Esophagus muscularis mucosa (tissue), 4 donors: ENCODE data around the gene JAK2. TPM values are rescaled to one million over a fixed set of nuclear protein-coding genes. Genes with fewer than 3 reads are reported as not detected.

Experiments
- DNase-seq: peaks from one replicate; pipeline ENCODE4 v3.0.0-alpha.2; 2017; ENCODE audit errors: extremely low spot score
- H3K27ac ChIP-seq, 4 donors: fragments of 200-600 bp; sonication (generic); replicated peaks in 1 of 4; 1 replicate in 3 of 4; 2 replicates in 1 of 4; pipeline ENCODE4 v1.5.1; 2016 to 2019; ENCODE audit warnings: mild to moderate bottlenecking in 1 of 4
- H3K27me3 ChIP-seq, 4 donors: fragments of 200-600 bp; sonication (generic); one replicate each; pipeline versions ENCODE4 v1.5.1 to v1.6.0; 2016 to 2019
- H3K36me3 ChIP-seq, 4 donors: fragments of 200-600 bp; sonication (generic); one replicate each; pipeline ENCODE4 v1.5.1; 2016 to 2019
- H3K4me1 ChIP-seq, 4 donors: fragments of 200-600 bp; sonication (generic); one replicate each; pipeline ENCODE4 v1.5.1; 2016 to 2019
- H3K4me3 ChIP-seq, 4 donors: fragments of 200-600 bp; sonication (generic); 1 replicate in 2 of 4; 2 replicates in 2 of 4; pipeline ENCODE4 v1.5.1; 2016 to 2019; ENCODE audit warnings: mild to moderate bottlenecking in 4 of 4, moderate library complexity in 1 of 4
- H3K9me3 ChIP-seq, 4 donors: fragments of 200-600 bp; sonication (generic); 1 replicate in 3 of 4; 2 replicates in 1 of 4; pipeline ENCODE4 v1.5.1; 2016 to 2019
- CTCF ChIP-seq, 3 experiments: fragments of 200-600 bp in 2 of 3; fragments of 450-650 bp in 1 of 3; sonication (generic) in 2 of 3; IDR thresholded peaks; one replicate each; pipeline ENCODE4 v1.5.1; 2017 to 2019; ENCODE audit warnings: antibody characterized with exemption in 3 of 3, mild to moderate bottlenecking in 2 of 3, moderate library complexity in 1 of 3
- EP300 ChIP-seq: sonication (generic); formaldehyde crosslinking; IDR thresholded peaks from one replicate; pipeline ENCODE4 v1.6.1; 2017; ENCODE audit warnings: antibody characterized with exemption
- POLR2A ChIP-seq: fragments of 450-650 bp; IDR thresholded peaks from one replicate; pipeline ENCODE4 v1.6.1; 2017; ENCODE audit warnings: antibody characterized with exemption, moderate library complexity, mild to moderate bottlenecking, low read depth
- POLR2AphosphoS5 ChIP-seq, 2 donors: sonication (generic); formaldehyde crosslinking; IDR thresholded peaks; one replicate each; pipeline ENCODE4 v1.6.1; 2017; ENCODE audit warnings: antibody characterized with exemption in 2 of 2
- WGBS: methylation state at CpG from one replicate; pipeline ENCODE4 v1.1.5; 2018; 5-methylcytosine and 5-hydroxymethylcytosine counted together
- intact Hi-C: fragments of 100-400 bp; cut with DNase I; formaldehyde crosslinking; loops from one replicate; pipeline ENCODE4 v1.15.1; 2023
- total RNA-seq, 4 donors: library from RNA; depleted of rRNA; stranded (reverse); fragments of >200 nt; gene quantifications; one replicate each; pipeline versions ENCODE4 v1.1.0 to v1.2.1, GENCODE V29; 2016

Gene JAK2
- total RNA-seq, 4 donors from 2014 or later: 27.0 to 47.8 (median 35.1) TPM

- TF ChIP-seq EP300 (no peak), POLR2A (no peak), CTCF (IDR thresholded peaks at IDR 0.05) (no peak), POLR2AphosphoS5 (IDR thresholded peaks at IDR 0.05) (no peak)
- Histone ChIP-seq H3K36me3 (peaks cover 41 to 87% (median 70%) of the 10 kb centered on the region in 4 donors), H3K9me3 (no peaks in the 10 kb centered on the region), H3K27me3 (no peaks in the 10 kb centered on the region), H3K27ac (no peak overlapping the region), H3K4me1 (no peaks in the 10 kb centered on the region), H3K4me3 (no peak overlapping the region)
- WGBS: 92% methylated on average over 1 of the region's 1 CpG
- intact Hi-C loops: loop anchor here (10.0 kb wide), 1 partner anchor 88 kb away; the partner anchor contains the start of gene JAK2
- no peak for DNase-seq
Observed at GRCh38 chr9:5072871-5073270, 87.8 kb downstream of the JAK2 start.

- DNase-seq: no peak
- no peaks in the 10 kb centered on the region for H3K4me1 ChIP-seq
- H3K9me3 ChIP-seq: no peaks in the 10 kb centered on the region
- WGBS: 75% methylated on average over 1 of the region's 1 CpG
- no peaks in the 10 kb centered on the region for H3K27me3 ChIP-seq
- no peak overlapping the region for H3K4me3 ChIP-seq
- peaks cover 41 to 86% (median 69%) of the 10 kb centered on the region in 4 donors for H3K36me3 ChIP-seq
- TF ChIP-seq POLR2A (no peak), POLR2AphosphoS5 (IDR thresholded peaks at IDR 0.05) (no peak), EP300 (no peak), CTCF (IDR thresholded peaks at IDR 0.05) (no peak)
- intact Hi-C loops: loop anchor here (10.0 kb wide), 1 partner anchor 89 kb away; the partner anchor contains the start of gene JAK2
- no peak overlapping the region for H3K27ac ChIP-seq
Observed at GRCh38 chr9:5073701-5074100, 88.6 kb downstream of the JAK2 start.

DNA sequence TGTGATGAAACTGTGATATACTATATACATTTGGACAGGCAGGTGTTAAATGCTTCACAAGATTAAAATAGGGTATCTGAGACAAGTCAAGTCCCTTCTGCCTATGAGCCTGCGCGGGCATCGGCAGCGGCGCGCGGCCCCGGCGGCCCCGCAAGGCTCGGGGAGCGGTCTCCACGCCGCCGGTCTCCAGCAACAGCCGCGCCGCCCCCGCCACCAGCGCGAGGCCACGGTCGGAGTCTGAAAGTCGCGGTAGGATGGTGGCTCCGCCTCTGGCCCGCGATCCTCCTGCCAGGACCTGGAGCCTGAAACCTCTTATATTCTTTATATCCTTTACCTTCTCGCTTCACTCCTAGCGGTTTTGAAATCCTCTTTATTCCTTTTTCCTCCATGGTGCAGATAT, 100.9 kb downstream of the JAK2 start:
- Histone ChIP-seq H3K4me1 (no peaks in the 10 kb centered on the region), H3K27me3 (no peaks in the 10 kb centered on the region), H3K27ac (no peak overlapping the region), H3K4me3 (no peak overlapping the region), H3K36me3 (peaks cover 30 to 76% (median 60%) of the 10 kb centered on the region in 4 donors), H3K9me3 (no peaks in the 10 kb centered on the region)
- intact Hi-C loops: no loop called here
- TF ChIP-seq CTCF (IDR thresholded peaks at IDR 0.05) (no peak), EP300 (no peak)
- DNase-seq: no peak
- WGBS: 78% methylated on average over 30 of the region's 30 CpGs

- DNase-seq: no peak
- no peak overlapping the region for H3K4me3 ChIP-seq
- no peaks in the 10 kb centered on the region for H3K4me1 ChIP-seq
- no peaks in the 10 kb centered on the region for H3K9me3 ChIP-seq
- TF ChIP-seq POLR2A (no peak), EP300 (no peak), CTCF (IDR thresholded peaks at IDR 0.05) (no peak), POLR2AphosphoS5 (IDR thresholded peaks at IDR 0.05) (no peak)
- H3K36me3 ChIP-seq: peaks cover 13 to 44% (median 35%) of the 10 kb centered on the region in 4 donors
- H3K27ac ChIP-seq: no peak overlapping the region
- no peaks in the 10 kb centered on the region for H3K27me3 ChIP-seq
- intact Hi-C loops: no loop called here
- 86% methylated on average over 2 of the region's 2 CpGs for WGBS
Observed at GRCh38 chr9:5089737-5090136, 104.7 kb downstream of the JAK2 start.

GRCh38 chr9:5095795-5096194, 110.7 kb downstream of the JAK2 start:
- H3K9me3 ChIP-seq: no peaks in the 10 kb centered on the region
- DNase-seq: no peak
- no peaks in the 10 kb centered on the region for H3K27me3 ChIP-seq
- H3K4me3 ChIP-seq: no peak overlapping the region
- peaks cover 0 to 5% (median under 1%) of the 10 kb centered on the region in 4 donors for H3K36me3 ChIP-seq
- intact Hi-C loops: no loop called here
- H3K27ac ChIP-seq: no peak overlapping the region
- WGBS: 89% methylated on average over 2 of the region's 2 CpGs
- H3K4me1 ChIP-seq: no peaks in the 10 kb centered on the region
- TF ChIP-seq EP300: no peak
- TF ChIP-seq CTCF (IDR thresholded peaks at IDR 0.05): no peak
